ENCODE results near the gene BAZ2B. TPM values are rescaled to one million over a fixed set of nuclear protein-coding genes. Genes with fewer than 3 reads are reported as not detected.

Gene BAZ2B
- total RNA-seq, 1 donor from 2014 or later = 32.4 TPM

GRCh38 chr2:159555651-159556392 lies 60.5 kb downstream of the BAZ2B start:
- H3K4me3 ChIP-seq = no peak overlapping the region
- DNase-seq = no peak
- peaks cover 14% of the 10 kb centered on the region for H3K4me1 ChIP-seq
- no peak overlapping the region for H3K27ac ChIP-seq (replicated peaks)
- H3K9me3 ChIP-seq (replicated peaks) = no peaks in the 10 kb centered on the region
- no peaks in the 10 kb centered on the region for H3K27me3 ChIP-seq (ENCODE audit: low read depth)
- TF ChIP-seq CTCF (IDR thresholded peaks at IDR 0.05; ENCODE audit: borderline replicate concordance) = no peak
- intact Hi-C loops (cut with micrococcal nuclease) = no loop called here
- H3K36me3 ChIP-seq = no peaks in the 10 kb centered on the region

- Histone ChIP-seq H3K4me1 (peaks cover 9% of the 10 kb centered on the region), H3K9me3 (replicated peaks) (no peaks in the 10 kb centered on the region), H3K27me3 (ENCODE audit: low read depth) (no peaks in the 10 kb centered on the region), H3K36me3 (no peaks in the 10 kb centered on the region), H3K4me3 (no peak overlapping the region), H3K27ac (replicated peaks) (no peak overlapping the region)
- intact Hi-C loops (cut with micrococcal nuclease) = no loop called here
- no peak for TF ChIP-seq CTCF (IDR thresholded peaks at IDR 0.05; ENCODE audit: borderline replicate concordance)
- no peak for DNase-seq
These were observed 62.6 kb downstream of the BAZ2B start for GRCh38 chr2:159553727-159554126.

GRCh38 chr2:159551806-159552205 lies 64.5 kb downstream of the BAZ2B start:
- no peaks in the 10 kb centered on the region for H3K27me3 ChIP-seq (ENCODE audit: low read depth)
- no peaks in the 10 kb centered on the region for H3K36me3 ChIP-seq
- H3K9me3 ChIP-seq (replicated peaks) = no peaks in the 10 kb centered on the region
- no peak for TF ChIP-seq CTCF (IDR thresholded peaks at IDR 0.05; ENCODE audit: borderline replicate concordance)
- no peak for DNase-seq
- no peaks in the 10 kb centered on the region for H3K4me1 ChIP-seq
- no peak overlapping the region for H3K27ac ChIP-seq (replicated peaks)
- H3K4me3 ChIP-seq = no peak overlapping the region
- intact Hi-C loops (cut with micrococcal nuclease) = no loop called here

- Histone ChIP-seq H3K4me1 (no peaks in the 10 kb centered on the region), H3K36me3 (no peaks in the 10 kb centered on the region), H3K4me3 (no peak overlapping the region), H3K9me3 (replicated peaks) (no peaks in the 10 kb centered on the region), H3K27me3 (ENCODE audit: low read depth) (no peaks in the 10 kb centered on the region), H3K27ac (replicated peaks) (no peak overlapping the region)
- TF ChIP-seq CTCF (IDR thresholded peaks at IDR 0.05; ENCODE audit: borderline replicate concordance) = no peak
- no peak for DNase-seq
- intact Hi-C loops (cut with micrococcal nuclease) = no loop called here
These were observed 66.1 kb downstream of the BAZ2B start for GRCh38 chr2:159550231-159550630.

GRCh38 chr2:159549234-159549633 lies 67.1 kb downstream of the BAZ2B start:
- DNase-seq = no peak
- Histone ChIP-seq H3K9me3 (replicated peaks) (no peaks in the 10 kb centered on the region), H3K4me3 (no peak overlapping the region), H3K27me3 (ENCODE audit: low read depth) (no peaks in the 10 kb centered on the region), H3K27ac (replicated peaks) (no peak overlapping the region), H3K36me3 (no peaks in the 10 kb centered on the region), H3K4me1 (no peaks in the 10 kb centered on the region)
- TF ChIP-seq CTCF (IDR thresholded peaks at IDR 0.05; ENCODE audit: borderline replicate concordance) = no peak
- intact Hi-C loops (cut with micrococcal nuclease) = no loop called here

Data from left ventricle myocardium inferior (tissue), 1 donor.